GM12801 (cell line): Measurements from ENCODE around the gene CCDC116.

Experiments
- TF ChIP-seq, protein P1 (sequence below): IDR thresholded peaks from one replicate; pipeline ENCODE4 v1.5.1; 2011; ENCODE audit warnings: control low read depth; ENCODE audit not compliant: insufficient read length; ENCODE audit errors: extremely low read depth

The CCDC116 gene

DNA sequence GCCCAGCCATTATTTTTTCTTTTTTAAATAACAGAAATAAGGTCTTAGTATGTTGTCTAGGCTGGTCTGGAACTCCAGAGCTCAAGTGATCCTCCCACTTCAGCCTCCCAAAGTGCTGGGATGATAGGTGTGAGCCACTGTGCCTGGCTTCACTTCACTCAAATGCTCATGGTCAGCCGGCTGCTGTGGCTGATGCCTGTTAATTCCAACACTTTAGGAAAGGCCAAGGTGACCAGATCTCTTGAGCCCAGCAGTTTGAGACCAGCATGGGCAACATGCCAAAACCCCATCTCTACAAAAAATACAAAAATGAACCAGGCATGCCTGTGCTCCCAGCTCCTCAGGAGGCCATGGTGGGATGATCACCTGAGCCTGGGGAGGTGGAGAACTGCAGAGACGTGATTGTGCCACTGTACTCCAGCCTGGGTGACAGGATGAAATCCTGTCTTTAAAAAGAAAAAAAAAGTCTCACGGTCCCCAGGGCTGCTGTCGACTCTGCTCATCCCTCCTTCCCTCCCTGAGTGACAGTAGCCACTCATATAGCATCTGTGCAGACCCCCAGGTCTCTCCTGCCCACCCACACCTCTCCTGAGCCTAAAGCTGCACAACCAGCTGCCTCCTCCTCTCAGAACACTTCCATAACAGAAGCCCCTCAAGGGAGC, 6.4 kb upstream of the CCDC116 start:
- TF ChIP-seq, protein P1, sequence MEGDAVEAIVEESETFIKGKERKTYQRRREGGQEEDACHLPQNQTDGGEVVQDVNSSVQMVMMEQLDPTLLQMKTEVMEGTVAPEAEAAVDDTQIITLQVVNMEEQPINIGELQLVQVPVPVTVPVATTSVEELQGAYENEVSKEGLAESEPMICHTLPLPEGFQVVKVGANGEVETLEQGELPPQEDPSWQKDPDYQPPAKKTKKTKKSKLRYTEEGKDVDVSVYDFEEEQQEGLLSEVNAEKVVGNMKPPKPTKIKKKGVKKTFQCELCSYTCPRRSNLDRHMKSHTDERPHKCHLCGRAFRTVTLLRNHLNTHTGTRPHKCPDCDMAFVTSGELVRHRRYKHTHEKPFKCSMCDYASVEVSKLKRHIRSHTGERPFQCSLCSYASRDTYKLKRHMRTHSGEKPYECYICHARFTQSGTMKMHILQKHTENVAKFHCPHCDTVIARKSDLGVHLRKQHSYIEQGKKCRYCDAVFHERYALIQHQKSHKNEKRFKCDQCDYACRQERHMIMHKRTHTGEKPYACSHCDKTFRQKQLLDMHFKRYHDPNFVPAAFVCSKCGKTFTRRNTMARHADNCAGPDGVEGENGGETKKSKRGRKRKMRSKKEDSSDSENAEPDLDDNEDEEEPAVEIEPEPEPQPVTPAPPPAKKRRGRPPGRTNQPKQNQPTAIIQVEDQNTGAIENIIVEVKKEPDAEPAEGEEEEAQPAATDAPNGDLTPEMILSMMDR: no peak

DNA sequence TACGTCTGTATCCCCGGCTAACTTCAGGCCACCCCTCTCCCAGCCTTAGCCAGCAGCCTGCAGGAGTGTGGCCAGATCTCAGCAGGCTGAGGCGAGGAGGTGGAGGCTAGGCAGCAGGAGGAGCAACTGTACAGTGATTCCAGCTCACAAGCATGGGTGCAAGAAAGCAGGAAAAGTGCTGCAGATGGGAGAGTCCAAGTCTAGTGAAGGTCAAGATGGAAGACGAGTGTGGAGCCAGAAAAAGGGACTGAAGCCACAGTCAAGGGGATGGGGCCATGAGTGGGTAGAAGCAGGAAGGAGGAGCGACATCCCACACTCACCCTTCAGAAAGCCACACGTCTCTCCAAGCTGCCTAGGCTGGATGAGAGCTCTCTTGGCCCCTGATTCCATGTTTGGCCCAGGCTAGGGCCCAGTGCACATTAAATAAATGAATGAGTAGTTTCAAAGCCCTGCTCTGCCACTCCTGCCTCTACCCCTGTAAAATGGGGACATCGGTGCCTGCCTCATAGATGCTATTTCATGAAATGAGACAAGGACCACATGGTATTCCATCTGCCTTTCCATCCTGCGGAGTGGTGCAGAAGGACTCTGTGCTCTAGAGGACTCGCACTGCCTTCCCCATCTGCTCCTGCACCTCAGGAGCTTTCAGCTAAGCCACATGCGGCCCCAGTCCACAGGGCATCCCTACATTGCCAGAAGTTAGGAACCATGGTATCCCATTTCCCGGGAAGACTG, 5.7 kb upstream of the CCDC116 start:
- TF ChIP-seq, protein P1: no peak

DNA sequence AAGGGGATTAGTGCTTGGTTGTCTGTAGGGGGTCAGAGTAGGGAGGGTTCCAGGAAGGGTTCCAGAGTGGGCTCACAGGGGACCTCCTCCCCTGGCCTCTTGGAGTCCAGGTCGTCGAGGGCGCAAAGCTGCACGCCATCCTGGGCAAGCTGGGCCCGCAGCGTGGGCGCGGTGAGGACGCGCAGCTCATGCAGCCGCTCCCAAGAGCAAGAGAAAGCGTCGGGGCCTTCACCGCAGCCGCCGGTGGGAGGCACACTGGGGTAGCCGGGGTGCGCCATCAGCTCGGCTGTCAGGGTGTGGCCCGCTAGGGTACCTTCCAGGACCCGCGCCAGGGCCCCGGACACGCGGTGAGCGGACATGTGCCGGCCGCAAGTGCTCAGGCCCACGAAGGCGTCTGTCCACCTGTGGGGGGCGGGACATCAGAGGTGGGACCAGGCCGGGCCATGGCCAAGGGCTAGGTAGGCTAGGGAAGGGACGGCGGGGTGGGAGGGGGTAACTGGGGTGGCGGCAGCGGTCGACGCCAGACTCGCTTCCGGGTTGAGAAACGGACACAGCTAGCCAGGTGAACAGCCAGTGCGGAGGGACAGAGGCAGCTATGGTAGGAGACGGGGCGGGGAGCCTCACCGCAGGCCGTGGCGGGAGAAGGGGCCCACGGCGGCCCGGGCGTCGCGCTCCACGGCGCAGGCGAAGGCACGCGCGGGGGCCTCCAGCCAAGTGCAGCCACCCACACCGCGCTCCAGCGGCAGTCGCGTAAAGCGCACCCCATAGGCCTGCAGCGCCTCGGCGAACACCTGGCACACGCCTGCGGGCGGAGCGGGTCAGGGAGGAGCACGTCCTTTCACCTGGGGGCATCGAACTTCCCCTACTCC, 3.9 kb upstream of the CCDC116 start:
- TF ChIP-seq, protein P1: no peak

- TF ChIP-seq, protein P1: no peak
These were observed 3.1 kb upstream of the CCDC116 start, which contains the start of gene YDJC for GRCh38 chr22:21629255-21630149. YDJC (minus strand) TSS chr22:21630022; CDS start chr22:21630014, 8 bp downstream.

- TF ChIP-seq, protein P1: no peak
These were observed 1.5 kb upstream of the CCDC116 start for GRCh38 chr22:21631025-21631424.

DNA sequence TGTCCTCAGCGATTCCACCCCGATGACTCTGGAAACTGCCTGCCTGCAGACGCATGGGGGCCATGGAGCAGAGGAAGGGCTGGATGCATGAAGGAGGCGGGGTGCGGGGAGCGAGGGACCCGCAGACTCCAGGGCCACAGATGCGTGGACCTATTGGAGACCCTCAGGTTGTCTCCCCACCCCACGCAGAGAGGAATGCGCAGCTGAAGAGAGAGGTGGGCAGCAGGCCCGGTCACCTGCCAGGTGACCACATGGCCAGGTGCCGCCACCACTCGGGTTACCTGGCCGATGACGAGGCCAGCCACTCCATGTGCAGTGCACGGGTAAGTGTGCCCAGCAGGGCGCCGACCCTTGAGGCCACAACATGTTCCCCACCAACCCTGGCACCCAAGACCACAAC, 371 bp downstream of the CCDC116 start:
- TF ChIP-seq, protein P1: no peak
